Neural crest cell (in vitro differentiated cells): ENCODE data around the gene IRAK3. TPM values are rescaled to one million over a fixed set of nuclear protein-coding genes. Genes with fewer than 3 reads are reported as not detected.

Source experiments
- DNase-seq: peaks from one replicate; pipeline ENCODE4 v3.0.0; 2021; ENCODE audit warnings: low read depth, mixed read lengths, low spot score
- H3K27ac Mint-ChIP-seq: one replicate; pipeline ENCODE4 v1.8.0; 2021; ENCODE audit warnings: mild to moderate bottlenecking, mixed read lengths; ENCODE audit not compliant: unreplicated experiment
- H3K27me3 Mint-ChIP-seq: 2 replicates; pipeline ENCODE4 v1.8.0; 2021; ENCODE audit warnings: low read depth, mild to moderate bottlenecking, mixed read lengths
- H3K36me3 Mint-ChIP-seq: 2 replicates; pipeline ENCODE4 v1.8.0; 2021; ENCODE audit warnings: low read depth, mild to moderate bottlenecking, mixed read lengths
- H3K4me1 Mint-ChIP-seq: 2 replicates; pipeline ENCODE4 v1.8.0; 2021; ENCODE audit warnings: mixed read lengths
- H3K4me3 Mint-ChIP-seq: one replicate; pipeline ENCODE4 v1.8.0; 2021; ENCODE audit warnings: mild to moderate bottlenecking, mixed read lengths
- H3K9me3 Mint-ChIP-seq: 2 replicates; pipeline ENCODE4 v1.8.0; 2021; ENCODE audit warnings: mixed read lengths
- CTCF ChIP-seq: fragments of 200-600 bp; sonication (generic); conservative IDR thresholded peaks from 2 replicates; pipeline ENCODE4 v1.5.0; 2021; ENCODE audit warnings: antibody characterized with exemption, mild to moderate bottlenecking
- total RNA-seq: library from RNA; stranded (reverse); gene quantifications from 2 replicates; pipeline ENCODE4 v1.2.1, GENCODE V29; 2021

Gene IRAK3
- total RNA-seq, 1 donor from 2014 or later: 0.56 TPM

GRCh38 chr12:66189889-66190288, 875 bp downstream of the IRAK3 start:
- no peak overlapping the region for H3K27ac Mint-ChIP-seq
- peaks cover 4% of the 10 kb centered on the region for H3K9me3 Mint-ChIP-seq
- H3K4me3 Mint-ChIP-seq: no peak overlapping the region
- TF ChIP-seq CTCF: no peak
- H3K4me1 Mint-ChIP-seq: peaks cover 4% of the 10 kb centered on the region
- no peak for DNase-seq
- peaks cover 2% of the 10 kb centered on the region for H3K36me3 Mint-ChIP-seq
- H3K27me3 Mint-ChIP-seq: peaks cover 65% of the 10 kb centered on the region

- Mint-ChIP-seq H3K36me3 (peaks cover 2% of the 10 kb centered on the region), H3K9me3 (peaks cover 4% of the 10 kb centered on the region), H3K27me3 (peaks cover 63% of the 10 kb centered on the region)
Measured at GRCh38 chr12:66190519-66191370, 1.7 kb downstream of the IRAK3 start.

GRCh38 chr12:66191547-66192126, 2.6 kb downstream of the IRAK3 start:
- Mint-ChIP-seq H3K27me3 (peaks cover 54% of the 10 kb centered on the region), H3K27ac (no peak overlapping the region), H3K9me3 (no peaks in the 10 kb centered on the region), H3K4me1 (peaks cover 4% of the 10 kb centered on the region), H3K4me3 (no peak overlapping the region), H3K36me3 (no peaks in the 10 kb centered on the region)
- TF ChIP-seq CTCF: no peak
- no peak for DNase-seq

More at GRCh38 chr12:66190519-66191370, 1.7 kb downstream of the IRAK3 start:
- H3K4me1 Mint-ChIP-seq: peaks cover 4% of the 10 kb centered on the region
- no peak for TF ChIP-seq CTCF
- no peak overlapping the region for H3K4me3 Mint-ChIP-seq
- no peak overlapping the region for H3K27ac Mint-ChIP-seq
- no peak for DNase-seq

- TF ChIP-seq CTCF: no peak
- peaks cover 4% of the 10 kb centered on the region for H3K4me1 Mint-ChIP-seq
- no peak overlapping the region for H3K27ac Mint-ChIP-seq
- no peaks in the 10 kb centered on the region for H3K9me3 Mint-ChIP-seq
- peaks cover 31% of the 10 kb centered on the region for H3K27me3 Mint-ChIP-seq
- H3K4me3 Mint-ChIP-seq: no peak overlapping the region
- DNase-seq: no peak
- no peaks in the 10 kb centered on the region for H3K36me3 Mint-ChIP-seq
Measured at GRCh38 chr12:66194122-66194521, 5.1 kb downstream of the IRAK3 start.

- DNase-seq: no peak
- no peaks in the 10 kb centered on the region for H3K36me3 Mint-ChIP-seq
- H3K4me3 Mint-ChIP-seq: no peak overlapping the region
- H3K27ac Mint-ChIP-seq: no peak overlapping the region
- peaks cover 4% of the 10 kb centered on the region for H3K9me3 Mint-ChIP-seq
- peaks cover 4% of the 10 kb centered on the region for H3K4me1 Mint-ChIP-seq
- peaks cover 23% of the 10 kb centered on the region for H3K27me3 Mint-ChIP-seq
- no peak for TF ChIP-seq CTCF
Measured at GRCh38 chr12:66195242-66195641, 6.2 kb downstream of the IRAK3 start.
